ENCODE measurements around the gene ILF3. TPM values are rescaled to one million over a fixed set of nuclear protein-coding genes. Genes with fewer than 3 reads are reported as not detected.

ILF3 gene
- total RNA-seq, 1 experiment from 2014 or later, result 430 TPM

DNA sequence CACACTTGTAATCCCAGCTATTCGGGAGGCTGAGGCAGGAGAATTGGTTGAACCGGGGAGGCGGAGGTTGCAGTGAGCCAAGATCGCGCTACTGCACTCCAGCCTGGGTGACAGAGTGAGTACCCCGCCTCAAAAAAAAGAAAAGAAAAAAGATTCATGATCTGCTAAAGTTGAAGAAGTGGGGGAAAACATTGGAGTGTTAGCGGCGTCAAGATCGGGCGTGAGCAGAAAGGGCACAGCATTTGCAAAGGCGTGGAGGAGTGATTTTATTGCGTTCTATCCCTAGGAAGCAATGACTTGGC lies 62.9 kb downstream of the ILF3 start:
- Histone ChIP-seq H2AFZ (ENCODE audit: low read depth, low read length, poor library complexity, severe bottlenecking) (no peak overlapping the region), H3K79me2 (ENCODE audit: insufficient read depth, low read length) (peaks cover 41% of the 10 kb centered on the region), H3K27ac (ENCODE audit: low read depth, low read length) (peak overlapping the region; percentile 31), H3K36me3 (ENCODE audit: control insufficient read depth in 1 of 2, insufficient read depth in 2 of 2, low read length in 2 of 2) (peaks cover 2 to 8% of the 10 kb centered on the region in 2 experiments; a peak in 2 of 4 replicates), H3K4me3 (replicated peaks in 1 of 2; ENCODE audit: low read depth in 1 of 2, low read length in 2 of 2) (no peak overlapping the region), H3K9me2 (ENCODE audit: insufficient read depth) (no peaks in the 10 kb centered on the region), H3K9ac (ENCODE audit: low read length) (no peak overlapping the region), H3K4me2 (ENCODE audit: low read length) (no peak overlapping the region), H4K20me1 (ENCODE audit: insufficient read depth) (peaks cover 4% of the 10 kb centered on the region; the same call in 1 of the 2 replicates), H3K4me1 (ENCODE audit: control insufficient read depth in 1 of 2, insufficient read depth in 2 of 2, low read length in 2 of 2) (peaks cover 7 to 14% of the 10 kb centered on the region in 2 experiments; a peak in 3 of 4 replicates), H3K27me3 (ENCODE audit: insufficient read depth, low read length) (no peaks in the 10 kb centered on the region), H3K9me3 (ENCODE audit: control insufficient read depth in 1 of 2, insufficient read depth in 1 of 2, low read depth in 1 of 2, low read length in 2 of 2) (no peaks in the 10 kb centered on the region)
- intact Hi-C loops (cut with micrococcal nuclease), result loop anchor here (1.0 to 2.0 kb wide), 3 partner anchors 53 to 147 kb away; no protein-coding TSS in a partner anchor
- CTCF ChIA-PET, result interaction anchor here (0.6 to 3.0 kb wide), 30 partner anchors 10 to 301 kb away, joined by 3 to 43 read pairs (median 4); partner anchors contain the start of genes QTRT1 and TMED1
- ATAC-seq, result no peak
- RAD21 ChIA-PET (ENCODE audit: low non-redundant PET in 1 of 2, low total read pairs in 2 of 2, uncharacterized antibody in 2 of 2, unreplicated experiment in 2 of 2), result interaction anchor here (0.6 to 1.1 kb wide), 4 partner anchors 119 to 242 kb away, joined by 3 to 5 read pairs (median 4); partner anchors contain the start of genes CARM1 (in 1 of the 2) and TMED1 (in 1 of the 2)
- no peak for DNase-seq (ENCODE audit: low read depth, low spot score)
- POLR2A ChIA-PET, result interaction anchor here (0.9 to 2.5 kb wide), 7 partner anchors 8 to 148 kb away, joined by 3 to 14 read pairs (median 5); partner anchors contain the start of genes QTRT1 and TMED1
- TF ChIP-seq RAD21 (IDR thresholded peaks at IDR 0.05; ENCODE audit: low read depth) (no peak), ELF1 (IDR thresholded peaks at IDR 0.05; ENCODE audit: borderline replicate concordance, low read depth) (no peak), TCF7L2 (IDR thresholded peaks at IDR 0.05; ENCODE audit: borderline replicate concordance, extremely low read depth, insufficient read depth, insufficient read length) (no peak), EZH2phosphoT487 (IDR thresholded peaks at IDR 0.05; ENCODE audit: borderline replicate concordance) (no peak), YY1 (IDR thresholded peaks at IDR 0.05; ENCODE audit: extremely low read depth, insufficient replicate concordance, low read depth, low read length) (no peak), ZFX (IDR thresholded peaks at IDR 0.05) (no peak)
- TF ChIP-seq, protein P1, sequence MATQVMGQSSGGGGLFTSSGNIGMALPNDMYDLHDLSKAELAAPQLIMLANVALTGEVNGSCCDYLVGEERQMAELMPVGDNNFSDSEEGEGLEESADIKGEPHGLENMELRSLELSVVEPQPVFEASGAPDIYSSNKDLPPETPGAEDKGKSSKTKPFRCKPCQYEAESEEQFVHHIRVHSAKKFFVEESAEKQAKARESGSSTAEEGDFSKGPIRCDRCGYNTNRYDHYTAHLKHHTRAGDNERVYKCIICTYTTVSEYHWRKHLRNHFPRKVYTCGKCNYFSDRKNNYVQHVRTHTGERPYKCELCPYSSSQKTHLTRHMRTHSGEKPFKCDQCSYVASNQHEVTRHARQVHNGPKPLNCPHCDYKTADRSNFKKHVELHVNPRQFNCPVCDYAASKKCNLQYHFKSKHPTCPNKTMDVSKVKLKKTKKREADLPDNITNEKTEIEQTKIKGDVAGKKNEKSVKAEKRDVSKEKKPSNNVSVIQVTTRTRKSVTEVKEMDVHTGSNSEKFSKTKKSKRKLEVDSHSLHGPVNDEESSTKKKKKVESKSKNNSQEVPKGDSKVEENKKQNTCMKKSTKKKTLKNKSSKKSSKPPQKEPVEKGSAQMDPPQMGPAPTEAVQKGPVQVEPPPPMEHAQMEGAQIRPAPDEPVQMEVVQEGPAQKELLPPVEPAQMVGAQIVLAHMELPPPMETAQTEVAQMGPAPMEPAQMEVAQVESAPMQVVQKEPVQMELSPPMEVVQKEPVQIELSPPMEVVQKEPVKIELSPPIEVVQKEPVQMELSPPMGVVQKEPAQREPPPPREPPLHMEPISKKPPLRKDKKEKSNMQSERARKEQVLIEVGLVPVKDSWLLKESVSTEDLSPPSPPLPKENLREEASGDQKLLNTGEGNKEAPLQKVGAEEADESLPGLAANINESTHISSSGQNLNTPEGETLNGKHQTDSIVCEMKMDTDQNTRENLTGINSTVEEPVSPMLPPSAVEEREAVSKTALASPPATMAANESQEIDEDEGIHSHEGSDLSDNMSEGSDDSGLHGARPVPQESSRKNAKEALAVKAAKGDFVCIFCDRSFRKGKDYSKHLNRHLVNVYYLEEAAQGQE (IDR thresholded peaks at IDR 0.05; ENCODE audit: low read depth), result no peak
- BruUV-seq (replicated peaks), result no TSS peak
